GM10248 (cell line): ENCODE data around the gene ARIH1.

Source experiments
- CTCF ChIA-PET: fragments of 300-600 bp; sonication (Branson Sonifier 250); formaldehyde crosslinking; extraction: SDS; loops from one replicate; lab custom pipeline; 2021; ENCODE audit warnings: antibody characterized with exemption; lab: Yijun Ruan, JAX
- POLR2A ChIA-PET: fragments of 350-650 bp; sonication (Branson Sonifier 250); formaldehyde crosslinking; extraction: SDS; loops from one replicate; lab custom pipeline; 2020; ENCODE audit warnings: antibody characterized with exemption; lab: Yijun Ruan, JAX
- DNase-seq: peaks from one replicate; pipeline ENCODE4 v3.0.0; 2012; ENCODE audit errors: extremely low spot score
- TF ChIP-seq, protein P1 (sequence below): IDR thresholded peaks from 2 replicates; pipeline ENCODE4 v1.5.1; 2012; ENCODE audit warnings: mild to moderate bottlenecking, low read depth; ENCODE audit errors: extremely low read depth, missing control alignments, control extremely low read depth

ARIH1 gene

GRCh38 chr15:72516777-72517176, 42.6 kb downstream of the ARIH1 start:
- DNase-seq, result no peak
- POLR2A ChIA-PET, result no interaction called here
- CTCF ChIA-PET, result interaction anchor here (1.1 to 3.4 kb wide), 4 partner anchors 11 to 73 kb away, joined by 3 to 16 read pairs (median 3); no protein-coding TSS in a partner anchor
- TF ChIP-seq, protein P1, sequence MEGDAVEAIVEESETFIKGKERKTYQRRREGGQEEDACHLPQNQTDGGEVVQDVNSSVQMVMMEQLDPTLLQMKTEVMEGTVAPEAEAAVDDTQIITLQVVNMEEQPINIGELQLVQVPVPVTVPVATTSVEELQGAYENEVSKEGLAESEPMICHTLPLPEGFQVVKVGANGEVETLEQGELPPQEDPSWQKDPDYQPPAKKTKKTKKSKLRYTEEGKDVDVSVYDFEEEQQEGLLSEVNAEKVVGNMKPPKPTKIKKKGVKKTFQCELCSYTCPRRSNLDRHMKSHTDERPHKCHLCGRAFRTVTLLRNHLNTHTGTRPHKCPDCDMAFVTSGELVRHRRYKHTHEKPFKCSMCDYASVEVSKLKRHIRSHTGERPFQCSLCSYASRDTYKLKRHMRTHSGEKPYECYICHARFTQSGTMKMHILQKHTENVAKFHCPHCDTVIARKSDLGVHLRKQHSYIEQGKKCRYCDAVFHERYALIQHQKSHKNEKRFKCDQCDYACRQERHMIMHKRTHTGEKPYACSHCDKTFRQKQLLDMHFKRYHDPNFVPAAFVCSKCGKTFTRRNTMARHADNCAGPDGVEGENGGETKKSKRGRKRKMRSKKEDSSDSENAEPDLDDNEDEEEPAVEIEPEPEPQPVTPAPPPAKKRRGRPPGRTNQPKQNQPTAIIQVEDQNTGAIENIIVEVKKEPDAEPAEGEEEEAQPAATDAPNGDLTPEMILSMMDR, result no peak

GRCh38 chr15:72521682-72522081, 47.6 kb downstream of the ARIH1 start:
- no peak for DNase-seq
- CTCF ChIA-PET, result no interaction called here
- POLR2A ChIA-PET, result no interaction called here
- TF ChIP-seq, protein P1, result no peak

DNA sequence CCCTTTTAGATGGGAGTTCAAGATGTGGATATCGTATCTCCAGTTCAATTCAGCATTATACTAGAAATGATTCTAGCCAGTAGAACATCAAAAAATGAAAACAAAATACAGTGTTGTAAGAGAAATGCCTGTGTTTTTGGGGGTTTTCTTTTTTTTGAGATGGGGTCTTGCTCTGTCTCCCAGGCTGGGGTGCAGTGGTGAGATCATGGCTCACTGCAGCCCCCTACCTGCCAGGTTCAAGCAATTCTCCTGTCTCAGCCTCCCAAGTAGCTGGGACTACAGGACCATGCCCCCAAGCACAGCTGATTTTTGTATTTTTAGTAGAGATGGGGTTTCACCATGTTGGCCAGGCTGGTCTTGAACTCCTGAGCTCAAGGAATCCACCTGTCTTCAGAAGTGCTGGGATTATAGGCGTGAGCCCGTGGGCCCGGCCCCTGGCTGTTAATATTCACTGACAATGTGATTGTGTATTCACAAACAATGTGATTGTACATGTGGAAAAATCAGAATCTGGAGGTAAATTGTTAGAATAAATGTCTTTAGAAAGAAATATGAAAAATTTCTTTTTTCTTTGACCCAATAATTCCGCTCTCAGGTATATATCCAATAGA, 59.0 kb downstream of the ARIH1 start:
- POLR2A ChIA-PET, result no interaction called here
- no peak for DNase-seq
- CTCF ChIA-PET, result interaction anchor here (0.9 to 1.4 kb wide), 4 partner anchors 15 to 24 kb away, joined by 3 to 4 read pairs (median 3); no protein-coding TSS in a partner anchor
- TF ChIP-seq, protein P1, result peak; percentile 47

DNA sequence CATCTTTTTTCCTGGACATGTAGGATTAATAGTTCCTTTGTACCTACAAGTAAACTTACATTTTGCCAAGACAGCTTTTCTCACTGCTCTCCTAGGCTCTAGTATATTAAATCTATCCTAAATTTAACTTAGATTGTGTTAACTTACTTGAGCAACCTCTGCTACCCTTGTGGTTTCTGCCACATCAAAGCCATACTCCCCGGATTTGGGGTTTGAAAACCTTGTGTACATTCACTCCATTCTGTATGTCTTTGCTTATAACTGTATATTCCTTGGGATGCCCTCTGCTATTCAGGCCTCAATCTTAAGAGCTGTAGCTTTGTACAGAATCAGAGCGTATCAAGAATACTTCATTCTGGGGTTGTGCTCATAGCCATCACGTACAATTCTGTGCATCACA, 60.4 kb downstream of the ARIH1 start:
- no peak for DNase-seq
- POLR2A ChIA-PET, result no interaction called here
- CTCF ChIA-PET, result interaction anchor here (1.4 kb wide), 1 partner anchor 222 kb away, joined by 4 read pairs; no protein-coding TSS in a partner anchor
- TF ChIP-seq, protein P1, result no peak

- no peak for DNase-seq
- POLR2A ChIA-PET, result no interaction called here
- TF ChIP-seq, protein P1, result no peak
- CTCF ChIA-PET, result no interaction called here
Observed at GRCh38 chr15:72535911-72536310, 61.8 kb downstream of the ARIH1 start.

DNA sequence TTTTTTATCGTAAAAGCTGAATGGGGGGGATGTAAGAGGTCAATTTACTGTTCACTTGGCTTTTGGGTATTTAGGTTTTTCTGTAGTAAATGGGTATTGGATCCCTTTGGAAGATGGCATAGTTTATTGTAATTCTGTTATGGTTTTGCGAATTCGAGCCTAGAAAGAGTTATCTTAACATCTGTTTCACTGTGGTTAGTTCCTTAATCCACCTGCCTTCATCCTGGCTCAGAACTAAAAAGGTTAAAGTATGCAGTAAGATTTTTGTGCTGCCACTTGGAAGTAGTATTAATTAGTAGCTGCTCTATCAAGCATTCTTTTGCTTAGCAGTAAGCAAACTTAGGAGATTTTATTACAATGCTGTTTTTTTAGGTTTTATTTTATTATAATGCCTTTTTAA, 62.4 kb downstream of the ARIH1 start:
- TF ChIP-seq, protein P1, result no peak
- CTCF ChIA-PET, result interaction anchor here (1.8 kb wide), 1 partner anchor 11 kb away, joined by 4 read pairs; no protein-coding TSS in a partner anchor
- POLR2A ChIA-PET, result no interaction called here
- DNase-seq, result no peak
